B cell (primary cell): Measurements from ENCODE around the gene GAB4. TPM values are rescaled to one million over a fixed set of nuclear protein-coding genes. Genes with fewer than 3 reads are reported as not detected.

ENCODE experiments used
- ATAC-seq: fragments of 200-7000 bp; cut with Tn5 transposase; one replicate; pipeline ENCODE4 v1.10.0; 2021; ENCODE audit warnings: low read depth, mild to moderate bottlenecking, moderate number of reproducible peaks, moderate library complexity
- CTCF ChIA-PET: fragments of 350-600 bp; sonication (Branson Sonifier 250); formaldehyde crosslinking; loops from one replicate; lab custom pipeline; 2021; ENCODE audit warnings: antibody characterized with exemption, inconsistent platforms; lab: Charles Lee
- POLR2A ChIA-PET: fragments of 350-600 bp; sonication (Branson Sonifier 250); formaldehyde crosslinking; loops from one replicate; lab custom pipeline; 2021; ENCODE audit warnings: antibody characterized with exemption; lab: Charles Lee
- DNase-seq: peaks from one replicate; pipeline ENCODE4 v3.0.0; 2013
- H2AFZ ChIP-seq: 2 replicates; pipeline ENCODE4 v1.6.1; 2012; ENCODE audit warnings: mild to moderate bottlenecking, low read depth, low read length; ENCODE audit not compliant: insufficient read depth, poor library complexity, severe bottlenecking
- H3K27ac ChIP-seq, 2 donors: 1 replicate in 1 of 2; 2 replicates in 1 of 2; pipeline ENCODE4 v1.5.1; 2012 to 2013; ENCODE audit warnings: low read length in 2 of 2, mild to moderate bottlenecking in 2 of 2, moderate library complexity in 1 of 2
- H3K27me3 ChIP-seq, 4 experiments: fragments of 200-600 bp in 1 of 4; sonication (generic) in 1 of 4; replicated peaks in 1 of 4; 1 replicate in 2 of 4; 2 replicates in 2 of 4; pipeline versions ENCODE4 v1.6.1 to v1.7.0; 2013 to 2016; ENCODE audit warnings: low read length in 3 of 4, mild to moderate bottlenecking in 2 of 4, mixed read lengths in 1 of 4, moderate library complexity in 1 of 4; ENCODE audit not compliant: insufficient read depth in 4 of 4, control insufficient read depth in 3 of 4; ENCODE audit errors: control extremely low read depth in 1 of 4
- H3K36me3 ChIP-seq, 2 experiments: replicated peaks in 1 of 2; 1 replicate in 1 of 2; 2 replicates in 1 of 2; pipeline versions ENCODE4 v1.6.1 to v1.7.1; 2013; ENCODE audit warnings: low read length in 1 of 2; ENCODE audit not compliant: insufficient read depth in 2 of 2, control insufficient read depth in 1 of 2; ENCODE audit errors: control extremely low read depth in 1 of 2, extremely low read depth in 1 of 2
- H3K4me1 ChIP-seq, 2 donors: fragments of 200-600 bp in 1 of 2; sonication (generic) in 1 of 2; 1 replicate in 1 of 2; 2 replicates in 1 of 2; pipeline versions ENCODE4 v1.5.1 to v1.6.1; 2013 to 2017; ENCODE audit warnings: low read length in 2 of 2; ENCODE audit not compliant: control insufficient read depth in 2 of 2, insufficient read depth in 2 of 2
- H3K4me2 ChIP-seq: replicated peaks from 2 replicates; pipeline ENCODE3; 2012; ENCODE audit warnings: mild to moderate bottlenecking, low read depth, low read length; ENCODE audit not compliant: poor library complexity, severe bottlenecking
- H3K4me3 ChIP-seq, 5 experiments: fragments of 200-600 bp in 1 of 5; sonication (generic) in 1 of 5; 1 replicate in 3 of 5; 2 replicates in 2 of 5; pipeline versions ENCODE4 v1.5.1 to v1.7.0; 2011 to 2016; ENCODE audit warnings: low read length in 4 of 5, mild to moderate bottlenecking in 4 of 5, low read depth in 2 of 5, control low read depth in 1 of 5, moderate library complexity in 1 of 5; ENCODE audit not compliant: insufficient read depth in 1 of 5; ENCODE audit errors: control extremely low read depth in 1 of 5, extremely low read depth in 1 of 5
- H3K79me2 ChIP-seq: fragments of 200-600 bp; sonication (generic); one replicate; pipeline ENCODE4 v1.6.0; 2016; ENCODE audit warnings: low read length; ENCODE audit not compliant: control insufficient read depth, insufficient read depth
- H3K9ac ChIP-seq: fragments of 200-600 bp; sonication (generic); 2 replicates; pipeline ENCODE4 v1.6.1; 2017; ENCODE audit warnings: mild to moderate bottlenecking, low read length, moderate library complexity
- H3K9me3 ChIP-seq, 3 donors: one replicate each; pipeline versions ENCODE4 v1.6.1 to v1.7.1; 2013; ENCODE audit warnings: low read length in 2 of 3; ENCODE audit not compliant: control insufficient read depth in 2 of 3, insufficient read depth in 1 of 3; ENCODE audit errors: control extremely low read depth in 1 of 3
- H4K20me1 ChIP-seq: 2 replicates; pipeline ENCODE4 v1.6.0; 2012; ENCODE audit warnings: mild to moderate bottlenecking, low read length; ENCODE audit not compliant: insufficient read depth, control insufficient read depth, poor library complexity, severe bottlenecking
- H3K27ac Mint-ChIP-seq: one replicate; pipeline ENCODE4 v1.8.0; 2021; ENCODE audit warnings: mixed read lengths
- H3K27me3 Mint-ChIP-seq: one replicate; pipeline ENCODE4 v1.8.0; 2021; ENCODE audit warnings: mixed read lengths
- H3K4me1 Mint-ChIP-seq: one replicate; pipeline ENCODE4 v1.8.0; 2021; ENCODE audit warnings: mixed read lengths
- H3K4me3 Mint-ChIP-seq: one replicate; pipeline ENCODE4 v1.8.0; 2021; ENCODE audit warnings: mixed read lengths
- H3K9me3 Mint-ChIP-seq: one replicate; pipeline ENCODE4 v1.8.0; 2022; ENCODE audit warnings: mixed read lengths; ENCODE audit not compliant: insufficient read depth
- EZH2 ChIP-seq: IDR thresholded peaks from 2 replicates; pipeline ENCODE4 v1.6.1; 2012; ENCODE audit warnings: borderline replicate concordance, low read depth, mild to moderate bottlenecking, moderate library complexity, low read length; ENCODE audit not compliant: insufficient read depth, poor library complexity, severe bottlenecking
- WGBS: methylation state at CpG from one replicate; pipeline ENCODE4 v1.1.5; 2013; ENCODE audit warnings: missing lambda C conversion rate; ENCODE audit not compliant: insufficient coverage; 5-methylcytosine and 5-hydroxymethylcytosine counted together
- intact Hi-C: fragments of 100-400 bp; cut with micrococcal nuclease; formaldehyde crosslinking; loops from one replicate; pipeline ENCODE4 v1.10.0; 2022
- polyA plus RNA-seq: library from polyadenylated mRNA; depleted of rRNA; stranded (reverse); fragments of >200 nt; gene quantifications from 2 replicates; pipeline ENCODE4 v1.2.3, GENCODE V29; 2012
- total RNA-seq, 2 donors: library from RNA; stranded (reverse); fragments of 120-200 nt in 1 of 2; gene quantifications; 1 replicate in 1 of 2; 2 replicates in 1 of 2; pipeline versions ENCODE4 v1.2.3 to v1.2.4, GENCODE V29; 2013 to 2022
- TF ChIP-seq, protein P1 (sequence below): fragments of 200-600 bp; IDR thresholded peaks from one replicate; pipeline ENCODE4 v1.8.0; 2022; ENCODE audit warnings: antibody characterized with exemption, mild to moderate bottlenecking

GAB4 gene
- total and polyA plus RNA-seq, 2 donors (not counting 1 experiment from before 2014, with no cell fraction given), result not detected

DNA sequence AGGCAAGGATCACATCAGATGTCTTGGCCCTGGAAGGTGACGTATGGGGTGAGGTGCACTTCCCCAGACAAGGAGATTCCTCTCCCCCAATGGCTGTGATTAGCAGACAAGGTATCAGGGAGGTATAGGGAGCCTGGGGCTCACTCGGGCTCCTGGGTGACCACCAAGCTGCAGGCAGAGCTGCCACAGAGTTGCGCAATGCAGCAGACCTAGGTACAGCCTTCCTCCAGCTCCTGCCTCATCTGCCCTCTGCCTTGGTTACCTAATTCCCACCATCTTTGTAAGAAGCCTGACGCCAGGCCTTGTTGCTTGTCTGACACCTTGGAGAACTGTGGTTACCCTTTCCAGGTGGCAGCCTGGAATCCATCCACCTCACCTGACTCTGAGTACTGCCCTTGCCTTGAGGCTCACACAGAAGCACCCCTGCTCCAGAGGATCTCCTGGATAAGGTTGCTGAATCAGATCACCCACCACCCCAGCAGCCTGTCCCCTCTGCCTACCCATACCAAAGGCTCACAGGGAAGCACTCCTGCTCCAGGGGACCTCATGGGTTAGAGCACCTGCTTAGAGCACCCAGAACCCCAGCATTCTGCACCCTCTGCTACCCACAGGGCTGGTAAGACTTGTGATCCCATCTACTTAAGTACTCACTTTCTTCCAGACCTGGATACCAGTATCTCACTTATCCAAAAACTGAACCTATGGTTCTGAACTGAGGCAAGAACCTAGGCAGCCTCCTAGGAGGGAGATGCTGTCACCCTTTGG lies 40.4 kb downstream of the GAB4 start:
- ATAC-seq, result no peak
- Mint-ChIP-seq H3K4me1 (no peaks in the 10 kb centered on the region), H3K27ac (no peak overlapping the region), H3K9me3 (no peaks in the 10 kb centered on the region), H3K4me3 (no peak overlapping the region), H3K27me3 (peaks cover 19% of the 10 kb centered on the region)
- intact Hi-C loops, result no loop called here
- H3K27me3 ChIP-seq, result no peaks in the 10 kb centered on the region
- no peak overlapping the region for H2AFZ ChIP-seq
- H3K9ac ChIP-seq, result no peak overlapping the region
- no peaks in the 10 kb centered on the region for H4K20me1 ChIP-seq
- POLR2A ChIA-PET, result no interaction called here
- TF ChIP-seq EZH2, result no peak
- TF ChIP-seq, protein P1, sequence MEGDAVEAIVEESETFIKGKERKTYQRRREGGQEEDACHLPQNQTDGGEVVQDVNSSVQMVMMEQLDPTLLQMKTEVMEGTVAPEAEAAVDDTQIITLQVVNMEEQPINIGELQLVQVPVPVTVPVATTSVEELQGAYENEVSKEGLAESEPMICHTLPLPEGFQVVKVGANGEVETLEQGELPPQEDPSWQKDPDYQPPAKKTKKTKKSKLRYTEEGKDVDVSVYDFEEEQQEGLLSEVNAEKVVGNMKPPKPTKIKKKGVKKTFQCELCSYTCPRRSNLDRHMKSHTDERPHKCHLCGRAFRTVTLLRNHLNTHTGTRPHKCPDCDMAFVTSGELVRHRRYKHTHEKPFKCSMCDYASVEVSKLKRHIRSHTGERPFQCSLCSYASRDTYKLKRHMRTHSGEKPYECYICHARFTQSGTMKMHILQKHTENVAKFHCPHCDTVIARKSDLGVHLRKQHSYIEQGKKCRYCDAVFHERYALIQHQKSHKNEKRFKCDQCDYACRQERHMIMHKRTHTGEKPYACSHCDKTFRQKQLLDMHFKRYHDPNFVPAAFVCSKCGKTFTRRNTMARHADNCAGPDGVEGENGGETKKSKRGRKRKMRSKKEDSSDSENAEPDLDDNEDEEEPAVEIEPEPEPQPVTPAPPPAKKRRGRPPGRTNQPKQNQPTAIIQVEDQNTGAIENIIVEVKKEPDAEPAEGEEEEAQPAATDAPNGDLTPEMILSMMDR, result no peak
- H3K79me2 ChIP-seq, result no peaks in the 10 kb centered on the region
- no peak overlapping the region for H3K4me3 ChIP-seq
- no peaks in the 10 kb centered on the region for H3K4me1 ChIP-seq
- no peak overlapping the region for H3K4me2 ChIP-seq
- CTCF ChIA-PET, result no interaction called here
- no peak overlapping the region for H3K27ac ChIP-seq
- no peaks in the 10 kb centered on the region for H3K9me3 ChIP-seq
- 86% methylated on average over 2 of the region's 4 CpGs for WGBS
- no peak for DNase-seq
- no peaks in the 10 kb centered on the region for H3K36me3 ChIP-seq

DNA sequence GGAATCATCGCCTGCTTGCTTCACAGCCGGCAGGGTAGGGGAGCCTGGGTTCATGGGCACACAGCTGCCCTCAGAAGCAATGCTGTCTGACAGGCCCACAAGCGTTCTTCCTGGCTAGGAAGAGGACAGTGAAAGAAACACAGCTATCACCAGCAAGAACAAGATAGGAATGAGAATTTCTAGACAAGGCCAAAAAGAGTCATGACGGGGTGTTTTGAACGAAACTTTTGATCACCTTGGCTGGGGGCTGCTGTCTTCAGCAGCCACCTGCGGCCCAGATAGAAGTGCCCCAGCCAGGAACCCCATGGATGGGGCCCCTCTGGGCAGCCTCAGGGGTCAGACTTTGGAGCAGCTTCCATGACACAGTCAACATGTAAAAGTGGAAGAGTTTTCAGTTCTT lies 41.8 kb downstream of the GAB4 start:
- H4K20me1 ChIP-seq, result no peaks in the 10 kb centered on the region
- ChIA-PET POLR2A (no interaction called here), CTCF (no interaction called here)
- no peak for ATAC-seq
- no peak overlapping the region for H3K4me3 Mint-ChIP-seq
- H3K4me1 Mint-ChIP-seq, result no peaks in the 10 kb centered on the region
- H3K27ac Mint-ChIP-seq, result no peak overlapping the region
- H3K4me1 ChIP-seq, result no peaks in the 10 kb centered on the region
- no peaks in the 10 kb centered on the region for H3K36me3 ChIP-seq
- DNase-seq, result no peak
- H3K27me3 Mint-ChIP-seq, result peaks cover 14% of the 10 kb centered on the region
- WGBS, result 92% methylated on average over 5 of the region's 6 CpGs
- H3K27me3 ChIP-seq, result no peaks in the 10 kb centered on the region
- no peaks in the 10 kb centered on the region for H3K9me3 Mint-ChIP-seq
- H3K27ac ChIP-seq, result no peak overlapping the region
- H3K4me3 ChIP-seq, result no peak overlapping the region
- no peaks in the 10 kb centered on the region for H3K9me3 ChIP-seq
- TF ChIP-seq, protein P1, result no peak
- TF ChIP-seq EZH2, result no peak
- no peak overlapping the region for H2AFZ ChIP-seq
- H3K9ac ChIP-seq, result no peak overlapping the region
- no peaks in the 10 kb centered on the region for H3K79me2 ChIP-seq
- intact Hi-C loops, result no loop called here
- no peak overlapping the region for H3K4me2 ChIP-seq
